ENCODE results near the gene UGT1A1. TPM values are rescaled to one million over a fixed set of nuclear protein-coding genes. Genes with fewer than 3 reads are reported as not detected.

Gene UGT1A1
- total RNA-seq, 1 experiment from 2014 or later = 0.33 TPM

DNA sequence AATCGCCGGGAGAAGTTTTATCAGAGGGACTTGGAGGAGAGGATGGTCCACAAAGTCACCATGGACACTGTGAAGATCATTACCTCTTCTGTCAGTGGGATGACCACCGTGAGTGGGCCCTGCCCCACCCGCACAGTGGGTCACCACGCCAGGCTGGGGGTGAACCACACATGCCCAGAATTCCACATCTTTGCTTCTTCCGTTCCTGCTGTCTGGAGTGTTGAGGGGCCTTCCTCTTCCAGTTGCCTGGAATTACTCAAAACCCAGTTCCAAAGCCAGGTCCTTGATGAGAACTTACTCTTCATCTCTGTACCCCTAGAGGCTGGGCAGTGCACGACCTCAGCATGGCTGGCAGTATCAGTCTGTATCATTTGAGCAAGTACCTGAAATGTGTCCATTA is 40.1 kb downstream of the UGT1A1 start:
- Histone ChIP-seq H4K20me1 (ENCODE audit: low read length) (no peaks in the 10 kb centered on the region), H3K4me2 (ENCODE audit: low read length) (no peak overlapping the region), H3K9ac (ENCODE audit: low read length) (no peak overlapping the region), H3K9me2 (replicated peaks; ENCODE audit: low read length) (no peaks in the 10 kb centered on the region), H3K4me3 (ENCODE audit: low read length) (no peak overlapping the region), H3K9me3 (ENCODE audit: low read length) (no peaks in the 10 kb centered on the region), H3K27ac (ENCODE audit: low read length) (no peak overlapping the region), H2AFZ (ENCODE audit: low read length) (no peak overlapping the region), H3K4me1 (ENCODE audit: insufficient read depth, low read length) (peaks cover 5% of the 10 kb centered on the region; the same call in 1 of the 2 replicates), H3F3A (ENCODE audit: low read length, unreplicated experiment) (no peaks in the 10 kb centered on the region), H3K27me3 (ENCODE audit: low read length) (no peaks in the 10 kb centered on the region), H3K79me2 (ENCODE audit: low read length) (no peaks in the 10 kb centered on the region), H3K36me3 (ENCODE audit: low read depth, low read length) (no peaks in the 10 kb centered on the region)
- TF ChIP-seq, protein P1, sequence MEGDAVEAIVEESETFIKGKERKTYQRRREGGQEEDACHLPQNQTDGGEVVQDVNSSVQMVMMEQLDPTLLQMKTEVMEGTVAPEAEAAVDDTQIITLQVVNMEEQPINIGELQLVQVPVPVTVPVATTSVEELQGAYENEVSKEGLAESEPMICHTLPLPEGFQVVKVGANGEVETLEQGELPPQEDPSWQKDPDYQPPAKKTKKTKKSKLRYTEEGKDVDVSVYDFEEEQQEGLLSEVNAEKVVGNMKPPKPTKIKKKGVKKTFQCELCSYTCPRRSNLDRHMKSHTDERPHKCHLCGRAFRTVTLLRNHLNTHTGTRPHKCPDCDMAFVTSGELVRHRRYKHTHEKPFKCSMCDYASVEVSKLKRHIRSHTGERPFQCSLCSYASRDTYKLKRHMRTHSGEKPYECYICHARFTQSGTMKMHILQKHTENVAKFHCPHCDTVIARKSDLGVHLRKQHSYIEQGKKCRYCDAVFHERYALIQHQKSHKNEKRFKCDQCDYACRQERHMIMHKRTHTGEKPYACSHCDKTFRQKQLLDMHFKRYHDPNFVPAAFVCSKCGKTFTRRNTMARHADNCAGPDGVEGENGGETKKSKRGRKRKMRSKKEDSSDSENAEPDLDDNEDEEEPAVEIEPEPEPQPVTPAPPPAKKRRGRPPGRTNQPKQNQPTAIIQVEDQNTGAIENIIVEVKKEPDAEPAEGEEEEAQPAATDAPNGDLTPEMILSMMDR (conservative IDR thresholded peaks at IDR 0.05; ENCODE audit: low read depth, low read length) = no peak
- TF ChIP-seq EZH2phosphoT487 (IDR thresholded peaks at IDR 0.05; ENCODE audit: borderline replicate concordance, low read length) (no peak), EZH2 (IDR thresholded peaks at IDR 0.05; ENCODE audit: low read length, unreplicated experiment) (no peak)
- intact Hi-C loops (cut with micrococcal nuclease) = no loop called here
- POLR2A ChIA-PET (ENCODE audit: unreplicated experiment) = no interaction called here
- BruUV-seq (replicated peaks) = no TSS peak
- DNase-seq (no peak), ATAC-seq (no peak)
- CTCF ChIA-PET = no interaction called here

DNA sequence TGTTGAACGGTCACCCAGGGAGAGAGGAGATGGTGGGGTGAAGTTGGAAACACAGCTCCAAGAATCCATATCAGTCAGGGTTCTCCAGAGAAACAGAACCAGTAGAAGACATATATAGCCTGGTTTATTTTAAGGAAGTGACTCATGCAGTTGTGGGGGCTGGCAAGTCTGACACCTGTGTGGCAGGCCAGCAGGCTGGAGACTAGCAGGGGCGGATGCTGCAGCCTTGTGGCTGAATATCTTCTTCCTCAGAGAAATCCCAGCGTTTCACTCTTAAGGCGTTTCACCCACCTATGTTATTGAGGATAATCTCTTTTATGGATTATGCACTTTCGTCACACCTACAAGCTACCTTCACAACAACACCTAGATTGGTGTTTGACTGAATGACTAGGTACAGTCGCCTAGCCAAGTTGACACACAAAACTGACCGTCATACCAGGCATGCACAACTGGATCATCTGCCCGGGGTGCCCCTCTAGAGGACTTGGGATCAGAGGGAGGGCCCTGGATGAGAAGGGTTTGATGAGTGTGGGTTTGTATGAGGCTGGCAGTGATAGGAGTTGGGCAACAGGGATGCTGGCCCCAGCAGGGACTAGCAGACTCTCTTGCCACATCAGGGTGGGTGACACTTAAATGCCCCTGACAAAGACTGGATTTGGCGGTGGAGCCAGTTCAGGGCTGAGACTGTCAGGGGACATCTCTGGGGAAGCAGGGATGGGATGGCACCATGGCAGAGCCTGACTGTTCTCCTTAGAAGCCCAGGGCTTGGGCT is 41.5 kb downstream of the UGT1A1 start:
- peak; percentile 56 for DNase-seq
- Histone ChIP-seq H3K27me3 (ENCODE audit: low read length) (no peaks in the 10 kb centered on the region), H3K27ac (ENCODE audit: low read length) (no peak overlapping the region), H4K20me1 (ENCODE audit: low read length) (no peaks in the 10 kb centered on the region), H3K9me2 (replicated peaks; ENCODE audit: low read length) (no peaks in the 10 kb centered on the region), H3F3A (ENCODE audit: low read length, unreplicated experiment) (no peaks in the 10 kb centered on the region), H3K79me2 (ENCODE audit: low read length) (no peaks in the 10 kb centered on the region), H3K4me3 (ENCODE audit: low read length) (no peak overlapping the region), H3K4me2 (ENCODE audit: low read length) (no peak overlapping the region), H3K9ac (ENCODE audit: low read length) (no peak overlapping the region), H3K36me3 (ENCODE audit: low read depth, low read length) (no peaks in the 10 kb centered on the region), H2AFZ (ENCODE audit: low read length) (no peak overlapping the region), H3K4me1 (ENCODE audit: insufficient read depth, low read length) (peaks cover 5% of the 10 kb centered on the region; the same call in 1 of the 2 replicates), H3K9me3 (ENCODE audit: low read length) (no peaks in the 10 kb centered on the region)
- CTCF ChIA-PET = no interaction called here
- TF ChIP-seq EZH2phosphoT487 (IDR thresholded peaks at IDR 0.05; ENCODE audit: borderline replicate concordance, low read length) (no peak), EZH2 (IDR thresholded peaks at IDR 0.05; ENCODE audit: low read length, unreplicated experiment) (no peak)
- TF ChIP-seq, protein P1 (conservative IDR thresholded peaks at IDR 0.05; ENCODE audit: low read depth, low read length) = no peak
- POLR2A ChIA-PET (ENCODE audit: unreplicated experiment) = no interaction called here
- intact Hi-C loops (cut with micrococcal nuclease) = no loop called here
- BruUV-seq (replicated peaks) = no TSS peak
- peak; percentile 91 for ATAC-seq

DNA sequence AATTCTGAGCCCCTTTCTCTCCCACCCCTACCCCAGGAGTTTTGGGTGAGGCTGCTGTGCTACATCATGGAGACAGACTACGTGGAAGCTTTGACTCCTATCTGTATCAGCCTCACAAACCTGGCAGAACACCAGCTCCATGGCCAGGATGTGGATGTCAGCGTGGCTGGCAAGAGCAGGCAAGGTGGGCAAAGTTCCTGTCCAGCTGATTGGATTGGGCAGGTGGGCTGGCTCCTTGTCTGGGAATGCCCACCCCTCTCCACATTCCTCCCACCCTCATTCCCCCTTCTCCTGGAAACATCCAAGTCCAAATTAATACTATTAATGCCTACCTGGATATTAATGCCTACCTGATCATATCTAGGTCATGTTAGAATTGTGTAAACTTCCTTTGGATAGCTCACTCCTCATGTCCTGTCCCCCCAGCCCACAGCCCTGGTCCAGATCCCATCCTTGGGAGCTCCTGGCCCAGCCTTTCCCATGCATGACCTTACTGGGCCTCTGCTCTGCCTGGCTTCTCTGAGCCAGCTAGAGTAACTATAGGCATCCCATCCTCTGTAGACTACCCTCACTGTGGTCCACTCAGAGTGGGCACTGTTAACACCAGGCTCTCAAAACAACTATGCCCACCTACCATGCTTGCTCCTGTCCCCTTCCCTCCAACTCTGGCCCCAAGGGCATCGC is 42.2 kb downstream of the UGT1A1 start:
- Histone ChIP-seq H4K20me1 (ENCODE audit: low read length) (no peaks in the 10 kb centered on the region), H3K4me2 (ENCODE audit: low read length) (no peak overlapping the region), H3K27ac (ENCODE audit: low read length) (no peak overlapping the region), H3K79me2 (ENCODE audit: low read length) (no peaks in the 10 kb centered on the region), H3K36me3 (ENCODE audit: low read depth, low read length) (no peaks in the 10 kb centered on the region), H3K4me1 (ENCODE audit: insufficient read depth, low read length) (peaks cover 5% of the 10 kb centered on the region; the same call in 1 of the 2 replicates), H2AFZ (ENCODE audit: low read length) (no peak overlapping the region), H3K9ac (ENCODE audit: low read length) (no peak overlapping the region), H3K9me2 (replicated peaks; ENCODE audit: low read length) (no peaks in the 10 kb centered on the region), H3K9me3 (ENCODE audit: low read length) (no peaks in the 10 kb centered on the region), H3K27me3 (ENCODE audit: low read length) (no peaks in the 10 kb centered on the region), H3F3A (ENCODE audit: low read length, unreplicated experiment) (no peaks in the 10 kb centered on the region), H3K4me3 (ENCODE audit: low read length) (no peak overlapping the region)
- BruUV-seq (replicated peaks) = no TSS peak
- ATAC-seq (no peak), DNase-seq (no peak)
- TF ChIP-seq EZH2 (IDR thresholded peaks at IDR 0.05; ENCODE audit: low read length, unreplicated experiment) (no peak), EZH2phosphoT487 (IDR thresholded peaks at IDR 0.05; ENCODE audit: borderline replicate concordance, low read length) (no peak)
- TF ChIP-seq, protein P1 (conservative IDR thresholded peaks at IDR 0.05; ENCODE audit: low read depth, low read length) = no peak
- ChIA-PET CTCF (no interaction called here), POLR2A (ENCODE audit: unreplicated experiment) (no interaction called here)
- intact Hi-C loops (cut with micrococcal nuclease) = no loop called here

All from PC-3 (cell line).